Measurements from ENCODE around the gene CHKA.
A peak's percentile ranks its signal among the peaks of the same experiment; 100 is the strongest.

CHKA gene

DNA sequence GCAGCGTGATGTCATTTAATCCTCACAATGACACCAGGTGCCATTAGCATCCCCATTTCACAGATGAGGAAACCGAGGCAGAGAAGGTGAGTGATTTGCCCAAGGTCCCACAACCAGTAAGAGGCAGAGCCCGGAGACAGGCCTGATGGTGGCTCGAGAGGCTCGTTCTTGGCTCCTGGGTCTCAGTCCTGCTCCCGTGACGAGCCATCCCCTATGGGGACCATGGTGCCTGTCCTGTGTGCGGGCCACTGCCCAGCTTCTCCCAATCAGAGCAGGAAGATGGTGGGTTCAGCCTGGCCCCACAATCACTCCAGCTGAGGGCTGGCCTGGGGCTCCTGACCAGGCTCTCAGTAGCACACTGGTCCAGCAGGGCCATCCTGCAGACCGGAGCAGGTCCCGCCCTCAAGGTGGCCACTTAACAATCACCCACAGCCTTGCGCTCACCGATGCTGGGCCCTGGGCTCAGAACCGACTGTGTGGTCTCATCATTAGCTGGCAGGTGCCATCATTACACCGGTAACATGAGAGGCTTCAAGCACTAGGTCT, 107.5 kb downstream of the CHKA start:
- DNase-seq (ENCODE audit: low spot score), result no peak

DNA sequence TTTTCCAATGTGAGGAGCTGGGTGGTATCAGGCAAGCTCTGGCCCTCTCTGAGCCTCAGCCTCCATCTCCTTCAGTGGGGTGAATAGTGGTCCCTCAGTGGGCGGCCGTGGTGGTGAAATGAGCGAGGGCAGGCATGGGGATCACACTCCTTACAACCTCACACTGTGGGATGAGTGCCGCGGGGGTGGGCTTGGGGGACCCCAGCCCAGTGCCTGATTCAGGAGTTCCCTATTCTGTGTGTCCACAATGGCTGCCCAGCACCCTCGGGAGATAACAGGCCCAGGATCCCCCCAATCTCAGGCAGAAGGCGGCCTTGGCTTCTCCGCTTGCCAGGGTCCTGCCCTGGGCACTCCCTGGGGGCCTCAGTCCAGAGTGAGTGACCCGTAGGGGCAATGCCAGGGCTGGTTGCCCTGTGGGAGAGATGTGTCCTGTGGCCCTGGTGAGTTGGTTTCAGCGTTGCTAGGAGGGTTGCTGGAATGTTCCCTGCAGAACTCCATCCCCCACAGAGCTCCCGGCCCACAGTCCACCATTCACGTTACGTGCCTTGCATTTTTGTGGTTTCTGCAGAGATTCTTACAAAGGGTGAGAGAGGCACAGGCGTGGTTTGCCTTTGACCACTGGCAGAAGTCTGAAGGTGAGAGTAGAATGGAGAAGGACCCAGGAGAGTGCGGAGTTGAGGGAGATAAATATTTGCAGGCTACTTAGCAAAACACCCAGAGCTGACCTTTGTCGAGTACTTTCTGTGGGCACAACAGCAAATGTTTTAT, 108.2 kb downstream of the CHKA start:
- DNase-seq (ENCODE audit: low spot score), result peak; percentile 94

DNA sequence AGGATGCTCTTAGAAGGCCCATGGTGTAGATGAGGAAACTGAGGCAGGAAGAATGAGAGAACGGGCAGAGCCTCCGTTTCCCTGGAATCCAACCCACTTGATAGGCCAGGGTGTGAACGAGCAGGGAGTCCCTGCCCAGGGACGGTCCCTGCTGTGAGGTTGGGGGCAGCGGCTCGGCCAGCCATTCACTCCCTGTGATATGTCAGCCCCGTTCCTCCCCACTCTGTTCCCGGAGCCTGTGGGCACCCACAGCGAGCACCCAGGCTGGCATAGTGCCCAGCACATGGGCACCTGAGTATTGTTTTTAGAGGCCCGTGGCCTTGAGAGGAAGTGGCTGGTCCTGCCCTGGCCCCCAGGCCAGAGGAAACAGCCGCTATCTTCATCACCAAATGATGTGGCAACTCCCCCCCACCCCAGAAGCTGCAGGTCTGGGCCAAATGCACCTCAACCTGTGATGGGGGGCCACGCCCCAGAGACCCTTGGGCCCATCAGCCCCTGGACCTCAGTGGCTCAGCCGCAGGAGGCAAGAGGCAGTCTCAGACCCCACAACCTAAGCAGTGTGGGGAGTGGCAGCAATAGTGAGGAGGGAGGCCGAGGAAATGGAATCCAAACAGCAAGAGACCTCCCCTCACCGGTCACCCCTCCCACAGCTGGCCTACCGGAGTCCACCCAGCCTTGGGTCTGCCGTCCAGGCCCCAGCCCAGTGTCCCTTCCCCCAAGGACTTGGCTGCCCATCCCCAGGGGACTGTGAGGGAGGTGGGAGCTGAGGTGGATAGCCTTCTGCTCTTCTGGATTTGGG, 108.9 kb downstream of the CHKA start:
- no peak for DNase-seq (ENCODE audit: low spot score)

DNA sequence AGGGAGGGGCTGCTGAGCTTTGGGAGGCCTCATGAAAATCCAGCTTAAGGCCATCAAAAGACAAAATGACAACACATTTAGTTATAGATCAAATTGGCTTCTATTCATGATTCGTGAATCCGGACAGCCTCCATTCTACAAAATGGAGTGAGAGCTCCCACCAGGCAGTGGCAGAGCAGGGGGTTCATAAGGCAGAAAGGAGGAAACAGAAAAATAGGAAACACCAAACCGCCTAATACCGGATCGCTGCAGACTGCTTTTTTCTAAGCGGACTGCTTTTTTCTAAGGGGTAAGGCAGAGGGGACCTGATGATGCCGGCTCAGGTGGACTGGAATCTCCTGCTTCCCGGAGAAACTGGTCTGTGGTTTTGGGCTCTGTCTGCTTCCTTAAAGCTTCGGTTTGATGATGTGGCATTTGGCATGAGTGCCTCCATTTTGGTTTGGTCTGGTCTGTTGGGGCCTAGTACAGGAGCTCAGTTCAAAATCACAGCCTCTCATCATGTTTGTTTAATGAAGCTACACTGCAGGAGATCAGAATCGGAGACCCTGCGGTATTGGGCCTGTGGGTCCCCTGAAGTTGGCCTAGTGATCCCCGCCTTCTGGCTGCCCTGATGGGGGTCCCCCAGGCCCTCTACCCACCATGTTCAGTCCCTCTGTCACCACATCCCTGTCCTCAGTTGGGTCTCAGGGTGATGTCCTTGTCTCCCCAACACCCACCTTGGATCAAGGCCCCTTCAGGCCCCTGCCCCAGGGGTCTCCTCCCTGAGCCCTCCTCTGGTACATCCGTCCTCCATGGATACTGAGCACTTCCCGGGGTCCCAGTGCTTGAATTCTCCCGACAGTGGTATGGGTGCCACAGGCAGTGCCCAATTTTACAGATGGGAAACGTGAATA, 109.9 kb downstream of the CHKA start:
- no peak for DNase-seq (ENCODE audit: low spot score)

DNA sequence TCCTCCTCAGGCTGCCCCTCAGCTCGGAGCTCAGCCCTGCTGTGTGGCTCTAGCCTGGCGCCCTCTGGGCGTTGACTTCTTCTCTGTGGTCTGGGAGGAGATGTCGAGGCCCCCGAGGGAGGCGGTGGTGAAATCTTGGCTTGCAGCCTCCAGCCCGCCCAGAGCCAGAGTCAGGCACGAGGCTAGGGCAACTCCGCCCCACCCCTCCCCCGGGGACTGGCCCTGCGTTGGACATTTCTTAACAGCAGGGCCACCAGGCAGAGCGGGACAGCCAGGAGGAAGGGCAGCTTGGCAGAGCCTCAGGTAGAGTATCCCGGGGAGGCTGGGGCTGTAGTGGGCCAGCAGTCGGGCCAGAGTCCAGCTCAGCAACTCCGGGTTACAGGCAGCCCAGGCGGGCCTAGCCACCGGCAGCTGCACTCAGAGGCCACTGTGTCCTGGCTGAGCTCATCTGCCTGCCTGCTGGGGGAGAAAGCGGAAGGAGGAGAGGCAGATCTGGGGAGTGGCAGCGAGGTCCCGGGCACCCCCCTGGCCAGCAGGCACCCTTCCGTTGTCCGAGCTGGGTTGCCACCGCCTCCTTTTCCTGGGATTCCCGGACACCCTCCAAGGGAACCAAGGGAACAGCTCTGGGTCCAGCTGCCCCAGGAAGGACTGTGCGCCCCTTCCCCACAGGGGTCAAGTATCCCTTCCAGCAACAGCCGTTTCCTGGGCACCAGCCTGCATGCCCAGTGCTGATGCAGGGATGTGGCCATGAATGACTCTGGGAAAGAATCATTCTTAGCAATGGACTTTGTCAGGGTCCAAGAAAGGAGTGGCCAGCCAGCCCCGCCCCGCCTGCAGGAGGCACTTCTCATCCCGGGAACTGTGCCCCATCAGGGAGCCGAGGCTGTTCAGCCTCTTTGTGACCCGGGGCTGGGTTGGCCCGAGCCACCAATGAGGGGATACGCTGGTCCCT, 110.8 kb downstream of the CHKA start, which contains the start of gene ALDH3B1:
ALDH3B1 (plus strand) TSS at position 238 of the 952 bp plus-strand sequence. CDS start 4,971 bp downstream, outside the sequence.
- DNase-seq (ENCODE audit: low spot score), result peak; percentile 100

DNA sequence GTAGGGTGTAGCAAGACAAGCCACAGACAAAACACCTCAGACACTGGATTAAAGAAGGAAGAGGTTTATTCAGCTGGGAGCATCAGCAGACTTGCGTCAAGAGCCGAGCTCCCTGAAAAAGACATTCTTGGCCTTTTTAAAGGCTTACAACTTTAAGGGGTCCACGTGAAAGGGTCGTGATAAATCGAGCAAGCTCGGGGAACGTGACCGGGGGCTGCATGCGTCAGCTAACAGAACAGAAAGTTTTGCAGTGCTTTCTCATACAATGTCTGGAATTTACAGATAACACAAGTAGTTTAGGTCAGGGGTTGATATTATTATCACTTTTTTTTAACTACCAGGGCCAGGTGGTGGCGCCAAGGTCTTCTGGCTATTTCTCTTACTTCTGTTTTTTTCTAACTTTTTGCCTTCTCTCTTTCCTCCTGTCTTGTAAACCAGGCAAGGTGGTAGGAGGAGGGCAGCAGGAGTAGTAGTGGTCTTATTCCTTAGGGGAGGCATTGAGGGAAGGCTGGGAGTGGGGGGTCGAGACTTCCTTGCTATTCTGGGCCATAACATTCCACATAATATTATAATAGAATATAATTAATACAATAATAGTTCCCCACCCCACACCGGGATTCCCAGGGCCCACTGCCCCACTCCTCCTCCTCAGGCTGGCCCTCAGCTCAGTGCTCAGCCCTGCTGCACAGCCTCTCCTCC, 111.6 kb downstream of the CHKA start:
- no peak for DNase-seq (ENCODE audit: low spot score)

DNA sequence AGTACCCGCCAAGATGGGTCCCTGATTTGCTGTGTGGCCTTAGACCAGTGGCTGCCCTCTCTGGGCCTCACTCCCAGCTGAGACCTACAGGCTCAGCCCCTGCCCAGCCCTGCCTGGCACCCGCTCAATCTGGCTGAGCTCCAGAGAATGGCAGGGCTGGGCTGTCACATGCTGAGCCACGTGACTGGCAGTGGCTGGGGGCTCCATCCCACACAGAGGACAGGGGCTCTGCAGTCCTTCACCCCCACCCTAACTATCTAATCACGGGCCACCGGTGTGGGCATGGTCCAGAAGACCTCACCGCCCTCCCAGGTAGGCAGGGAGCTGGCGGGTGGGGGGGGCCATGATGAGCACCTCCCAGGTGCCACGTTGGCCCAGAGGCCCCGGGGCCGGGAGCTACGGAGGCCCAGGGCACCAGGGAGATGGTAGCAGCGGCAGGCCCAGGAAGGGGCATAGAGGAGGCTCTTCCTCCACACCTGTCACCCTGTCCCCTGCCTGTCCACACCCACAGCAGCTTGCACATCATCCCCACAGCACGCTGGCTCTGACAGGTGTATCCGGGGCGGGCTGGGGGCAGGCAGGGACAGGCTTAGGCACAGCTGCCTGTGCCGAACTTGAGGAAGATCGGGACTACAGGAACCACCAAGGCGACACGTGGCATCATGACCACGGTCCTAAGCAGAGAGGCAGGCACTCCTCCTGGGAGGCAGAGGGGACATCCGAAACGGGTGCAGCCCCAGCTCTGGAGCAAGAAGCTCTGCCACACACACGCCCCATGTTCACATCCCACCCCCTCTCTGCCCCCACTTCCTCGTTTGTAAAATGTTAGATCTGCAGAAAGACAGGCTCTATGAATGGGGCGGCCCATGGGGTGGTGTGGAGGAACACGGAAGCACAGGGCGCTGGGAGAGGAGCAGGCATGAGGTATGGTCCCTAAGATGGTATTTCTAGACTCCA, 112.5 kb downstream of the CHKA start:
- no peak for DNase-seq (ENCODE audit: low spot score)

DNA sequence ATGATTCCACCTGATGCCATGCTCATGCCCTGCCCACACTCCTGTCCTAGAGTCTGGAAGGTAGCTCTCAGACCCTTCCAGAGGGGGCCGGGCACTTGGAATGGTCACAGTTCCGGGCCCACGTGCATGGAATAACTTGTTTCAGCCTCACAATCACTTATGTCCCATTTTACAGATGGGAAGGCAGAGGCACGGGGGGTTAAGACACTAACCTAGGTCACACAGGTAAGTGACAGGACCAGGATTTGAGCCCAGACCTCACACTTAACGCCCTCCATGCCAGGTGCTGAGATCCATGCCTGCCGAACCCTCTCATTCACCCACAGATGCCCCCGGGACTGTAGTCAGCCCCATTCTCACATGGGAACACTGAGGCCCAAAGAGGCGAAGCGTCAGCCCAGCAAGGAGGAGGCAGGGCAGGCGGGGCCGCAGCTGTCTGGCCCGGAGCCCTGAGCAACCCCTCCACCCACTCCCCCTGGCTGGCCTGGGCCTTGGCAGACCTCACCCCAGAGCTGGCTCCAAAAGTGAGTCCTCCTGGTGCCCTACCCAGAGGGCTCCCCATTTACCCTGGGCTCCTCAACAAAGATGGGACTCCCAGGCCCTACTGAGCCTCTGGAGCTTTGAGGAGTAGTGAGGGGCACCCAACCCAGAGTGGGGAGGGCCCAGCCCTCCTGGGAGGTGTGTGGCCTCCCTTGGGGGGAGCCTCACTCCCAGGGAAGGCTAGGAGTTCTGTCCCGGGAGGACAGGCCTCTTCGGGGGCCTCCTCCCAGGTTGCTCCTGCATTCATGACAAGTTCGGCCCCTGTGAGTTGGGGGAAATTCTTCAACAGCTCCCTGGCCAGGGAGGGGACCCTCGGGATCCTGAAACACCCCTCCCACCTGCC, 113.4 kb downstream of the CHKA start:
- DNase-seq (ENCODE audit: low spot score), result no peak

DNA sequence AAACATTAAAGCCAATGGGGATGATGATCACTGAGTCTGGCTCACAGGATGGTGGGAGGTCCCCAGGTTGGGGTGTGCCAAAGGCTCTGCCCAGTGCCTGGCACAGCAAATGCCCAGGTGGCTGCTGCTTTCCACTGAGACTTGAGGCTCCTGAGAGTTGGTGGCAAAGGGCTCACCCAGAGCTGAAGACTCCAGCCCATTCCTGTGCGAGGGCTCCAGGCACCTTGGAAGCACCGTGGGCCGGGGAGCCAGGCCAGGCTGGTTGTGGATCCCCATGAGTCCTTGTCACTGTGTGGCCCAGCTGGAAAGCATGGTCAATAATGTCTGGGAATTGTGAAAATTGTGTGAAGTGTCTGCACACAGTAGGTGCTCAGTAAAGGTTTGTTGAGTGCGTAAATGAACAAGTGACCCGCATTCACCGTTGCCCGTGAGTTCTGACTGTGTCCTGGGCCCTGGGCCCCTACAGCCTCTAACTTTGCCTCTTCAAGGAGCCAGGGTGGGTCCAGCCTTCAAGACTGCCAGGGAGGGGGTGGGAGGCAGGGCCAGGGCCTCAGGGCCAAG, 114.5 kb downstream of the CHKA start:
- no peak for DNase-seq (ENCODE audit: low spot score)

DNA sequence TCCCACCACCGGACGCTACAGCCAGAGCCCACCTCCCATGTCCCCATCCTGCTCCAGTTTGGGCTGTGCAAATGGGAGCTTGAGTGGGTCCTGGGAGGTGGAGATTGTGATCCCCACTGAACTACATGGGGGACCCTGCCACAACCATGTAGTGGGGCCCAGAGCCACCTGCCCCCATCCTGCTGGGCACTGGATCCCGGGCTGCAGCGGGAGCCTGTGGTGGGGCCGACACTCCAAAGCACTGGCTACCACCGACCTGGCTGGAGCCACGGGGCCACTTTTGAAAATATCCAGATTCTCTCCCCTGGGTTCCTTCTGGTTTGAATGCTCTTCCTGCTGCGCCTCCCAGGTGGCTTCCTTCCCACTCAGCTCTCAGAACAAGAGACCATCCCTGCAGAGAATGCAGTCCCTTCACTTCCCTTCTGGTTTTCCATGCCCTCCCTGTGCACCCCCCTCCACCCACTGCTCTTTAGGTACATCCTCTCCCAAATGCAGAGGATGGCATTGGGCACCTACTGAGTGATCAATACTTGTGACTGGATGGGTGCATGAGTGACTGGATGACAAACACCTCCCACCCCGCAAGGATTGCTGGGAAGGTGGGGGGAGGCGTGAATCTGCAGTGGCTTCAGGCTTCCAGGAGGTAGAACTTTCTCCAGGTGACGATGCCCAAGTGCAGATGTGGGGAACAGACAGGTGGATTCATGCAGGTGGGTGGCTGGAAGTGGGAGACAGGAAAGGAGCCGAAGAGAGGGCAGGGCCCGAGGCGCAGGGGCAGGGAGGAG, 116.4 kb downstream of the CHKA start:
- no peak for DNase-seq (ENCODE audit: low spot score)

DNA sequence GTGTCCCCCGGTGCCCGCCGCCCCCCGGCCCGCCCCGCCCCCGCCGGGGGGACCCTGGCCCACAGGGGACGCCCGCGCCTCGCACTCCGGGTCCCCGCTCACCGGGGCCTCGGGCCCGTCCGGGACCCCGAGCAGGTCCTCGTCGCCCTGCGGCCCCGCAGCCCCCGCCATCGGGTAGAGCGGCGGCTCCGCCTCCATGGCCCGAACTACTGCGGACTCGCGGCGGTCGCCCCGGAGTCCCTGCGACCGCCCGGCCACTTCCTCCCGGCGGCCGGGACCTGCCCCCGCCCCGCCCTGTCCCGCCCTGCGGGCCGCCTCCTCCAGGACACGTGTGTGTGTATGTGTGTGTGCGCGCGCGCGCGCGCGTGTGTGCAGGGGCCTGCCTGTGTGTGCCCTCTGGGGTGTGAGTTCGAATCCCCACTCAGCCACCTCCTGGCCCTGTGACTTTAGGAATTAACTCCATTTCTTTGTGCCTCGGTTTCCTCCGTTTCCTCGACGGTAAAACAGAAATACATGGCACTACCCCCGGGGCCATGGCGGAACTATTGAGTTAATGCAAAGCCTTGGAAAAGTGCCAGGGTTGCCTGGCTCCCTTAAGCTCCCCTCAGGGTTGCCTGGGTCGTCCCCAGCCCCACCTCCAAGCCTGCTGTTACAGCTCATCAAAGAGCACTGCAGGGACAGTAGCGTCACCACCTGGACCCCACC, 117.2 kb downstream of the CHKA start, which contains the start of gene UNC93B1:
UNC93B1 (minus strand) TSS at position 252 of the 705 bp plus-strand sequence; CDS start at position 198, 54 bp downstream.
- peak; percentile 100 for DNase-seq (ENCODE audit: low spot score)

DNA sequence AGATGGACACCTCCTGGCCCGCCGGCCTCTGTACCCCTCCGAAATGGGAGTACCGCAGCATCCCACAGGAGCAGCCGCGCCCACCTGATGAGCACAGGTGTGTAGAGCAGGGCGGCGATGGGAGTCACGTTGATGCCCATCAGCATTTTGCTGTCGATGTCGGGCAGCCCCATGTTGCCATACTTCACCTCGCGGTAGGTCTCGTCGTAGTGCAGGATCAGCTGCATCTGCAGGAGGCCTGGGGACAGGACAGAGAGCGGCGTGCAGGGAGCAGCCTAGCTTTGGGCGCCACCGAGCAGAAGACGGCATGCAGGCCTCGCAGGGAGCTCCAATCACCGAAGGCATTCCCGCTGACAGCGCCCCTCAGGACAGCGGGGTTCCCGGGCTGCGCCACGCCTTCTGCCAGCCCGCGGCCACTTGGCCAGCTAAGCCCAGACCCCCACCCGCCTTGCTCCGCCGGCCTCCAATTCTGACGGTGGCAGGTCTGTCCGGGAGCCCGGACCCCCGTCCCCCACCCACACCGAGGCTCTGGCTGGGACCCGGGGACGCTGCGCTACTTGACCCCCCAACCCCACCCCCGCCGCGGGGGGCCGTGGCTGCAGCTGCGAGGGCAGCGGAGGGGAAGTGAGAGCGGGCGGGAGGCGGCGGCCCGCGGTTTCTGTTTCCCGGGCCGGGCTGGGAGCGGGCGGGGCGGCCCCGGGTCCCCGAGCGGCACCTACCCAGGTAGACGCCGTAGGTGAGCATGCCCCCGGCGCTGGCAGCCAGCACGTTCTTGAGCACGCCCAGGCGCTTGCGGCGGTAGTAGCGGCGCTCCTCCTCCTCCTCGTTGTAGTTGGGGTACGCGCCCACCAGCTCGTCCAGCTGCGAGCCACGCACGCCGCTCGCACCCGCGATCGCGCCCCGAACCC, 118.0 kb downstream of the CHKA start:
- peak; percentile 88 for DNase-seq (ENCODE audit: low spot score)
